ENCODE results near the gene B4GALT2.

Gene B4GALT2

GRCh38 chr1:43947061-43947873 lies 31.7 kb upstream of the B4GALT2 start:
- no peak for DNase-seq

DNA sequence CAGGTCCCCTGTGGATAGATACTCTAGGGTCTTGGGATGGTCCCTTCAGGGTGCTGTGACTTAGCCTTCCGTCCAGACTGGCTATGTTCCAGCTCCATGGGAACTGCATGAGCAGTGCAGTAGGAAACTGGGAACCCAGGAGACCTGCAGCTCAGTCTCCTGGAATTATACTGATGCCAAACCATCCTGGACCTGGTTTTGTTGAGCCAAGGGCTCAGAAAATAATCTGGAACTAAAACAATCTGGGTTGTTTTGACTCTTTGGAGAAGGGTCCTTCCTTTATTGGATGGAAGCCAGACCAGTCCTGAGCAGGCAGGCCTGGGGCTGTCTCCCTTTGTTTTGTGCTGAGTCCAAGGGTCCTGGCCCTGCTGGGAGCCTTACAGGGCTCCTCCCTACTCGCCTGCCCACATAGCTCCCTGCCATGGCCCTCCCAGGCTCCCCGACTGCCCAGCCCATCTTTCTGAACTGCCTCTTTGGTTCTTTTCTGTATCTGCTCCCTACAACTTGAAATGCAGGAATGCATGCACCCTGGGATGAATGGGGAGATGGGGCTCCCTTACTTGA lies 31.1 kb upstream of the B4GALT2 start:
- DNase-seq, result no peak

GRCh38 chr1:43949678-43950077 lies 29.3 kb upstream of the B4GALT2 start:
- no peak for DNase-seq

- DNase-seq, result no peak
Observed at GRCh38 chr1:43951021-43951985, 27.7 kb upstream of the B4GALT2 start.

GRCh38 chr1:43952731-43953346 lies 26.2 kb upstream of the B4GALT2 start:
- no peak for DNase-seq

- DNase-seq, result no peak
Observed at GRCh38 chr1:43953361-43953760, 25.6 kb upstream of the B4GALT2 start.

DNA sequence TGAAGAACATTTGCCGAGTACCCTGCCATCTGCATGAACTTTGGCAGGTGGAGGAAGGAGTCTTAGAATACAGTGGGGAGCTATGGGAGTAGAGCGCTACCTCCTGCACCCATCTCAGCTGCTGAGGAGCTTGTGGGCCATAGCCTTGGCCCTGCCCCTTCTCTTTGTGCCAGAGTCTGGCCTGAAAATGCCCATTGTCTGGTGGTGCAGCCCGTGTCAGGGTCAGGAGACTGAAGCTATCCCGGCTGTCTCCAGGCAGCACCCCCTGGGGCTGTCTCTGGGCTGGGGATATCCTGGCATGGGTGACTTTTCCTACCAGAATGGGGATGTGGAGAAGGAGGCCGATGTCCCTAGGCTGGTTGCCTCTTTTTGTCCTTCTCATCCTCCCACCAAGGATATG lies 25.0 kb upstream of the B4GALT2 start:
- no peak for DNase-seq

- no peak for DNase-seq
Observed at GRCh38 chr1:43956234-43956633, 22.8 kb upstream of the B4GALT2 start.

- DNase-seq, result no peak
Observed at GRCh38 chr1:43957407-43958040, 21.5 kb upstream of the B4GALT2 start.

DNA sequence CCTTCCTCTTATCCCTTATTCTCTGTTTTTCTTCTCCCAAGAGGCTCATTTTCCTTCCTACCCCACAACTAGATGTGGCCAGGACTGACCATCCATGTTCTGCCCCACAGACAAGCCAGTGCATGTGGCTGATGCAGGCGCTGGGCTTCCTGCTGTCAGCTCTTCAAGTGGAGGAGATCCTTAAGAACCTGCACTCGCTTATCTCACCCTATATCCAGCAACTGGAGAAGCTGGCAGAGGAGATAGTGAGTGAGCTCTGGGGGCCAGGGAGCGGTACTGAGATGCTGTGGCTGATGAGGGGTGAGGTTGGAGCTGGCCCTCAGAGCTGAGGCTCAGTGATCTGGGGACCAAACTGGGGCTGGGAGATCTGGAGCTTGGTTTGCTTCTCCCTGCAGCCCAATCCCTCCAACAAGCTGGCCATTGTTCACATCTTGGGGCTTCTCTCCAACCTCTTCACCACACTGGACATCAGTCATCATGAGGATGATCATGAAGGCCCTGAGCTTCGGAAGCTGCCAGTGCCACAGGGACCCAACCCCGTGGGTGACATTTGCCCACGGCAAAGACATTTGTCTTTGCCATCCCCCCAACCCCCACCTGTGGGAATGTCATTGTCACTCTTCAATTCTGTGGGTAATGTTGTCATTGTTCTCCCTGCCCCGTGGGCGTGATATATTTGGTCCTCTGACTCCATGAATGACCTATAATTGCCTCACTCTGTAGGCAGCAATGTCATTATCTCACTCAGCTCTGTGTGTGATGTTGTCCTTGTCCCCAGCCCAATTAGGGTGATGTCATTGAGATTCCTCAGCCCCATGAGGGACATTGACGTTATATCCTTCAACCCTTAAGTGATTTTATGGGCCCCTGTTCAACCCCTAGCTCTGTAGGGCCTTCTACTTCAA lies 20.4 kb upstream of the B4GALT2 start:
- no peak for DNase-seq

DNA sequence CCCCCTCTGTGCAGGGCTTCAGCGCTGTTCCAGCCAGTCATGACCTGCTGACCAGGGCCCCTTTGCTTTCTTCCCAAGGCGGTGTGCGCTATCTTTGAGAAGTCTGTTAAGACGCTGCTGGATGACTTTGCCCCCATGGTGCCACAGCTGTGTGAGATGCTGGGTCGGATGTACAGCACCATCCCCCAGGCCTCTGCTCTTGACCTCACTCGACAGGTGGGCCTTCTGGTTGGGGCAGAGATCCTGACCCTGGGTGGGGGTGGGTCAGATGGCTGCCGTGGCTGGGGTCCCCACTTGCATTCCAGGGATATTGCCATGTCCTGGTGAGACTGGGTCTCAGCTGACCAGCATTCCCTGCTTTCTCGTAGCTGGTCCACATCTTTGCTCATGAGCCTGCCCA lies 18.2 kb upstream of the B4GALT2 start:
- DNase-seq, result no peak

- DNase-seq, result no peak
Observed at GRCh38 chr1:43961692-43962091, 17.3 kb upstream of the B4GALT2 start.

GRCh38 chr1:43962324-43962723 lies 16.7 kb upstream of the B4GALT2 start:
- DNase-seq, result no peak

DNA sequence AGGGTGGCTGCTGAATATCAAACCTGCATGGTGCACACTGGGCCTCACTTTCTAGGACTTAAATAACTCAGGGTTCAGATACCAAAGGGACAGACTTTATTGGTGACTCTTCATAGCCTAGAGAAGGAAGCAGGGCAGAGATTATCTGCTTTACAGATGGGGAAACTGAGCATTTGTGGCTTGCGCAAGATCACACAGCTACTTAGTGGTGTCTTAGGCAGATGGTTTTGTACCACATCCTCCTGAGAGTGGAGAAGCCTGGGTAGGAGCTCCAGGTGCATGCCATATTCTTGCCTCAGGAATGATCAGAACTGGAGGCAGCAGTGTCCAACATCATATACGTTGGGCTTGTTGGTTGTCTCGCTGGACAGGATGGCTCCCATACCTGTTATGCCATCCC lies 16.0 kb upstream of the B4GALT2 start:
- DNase-seq, result no peak

GRCh38 chr1:43963890-43964289 lies 15.1 kb upstream of the B4GALT2 start:
- DNase-seq, result no peak

DNA sequence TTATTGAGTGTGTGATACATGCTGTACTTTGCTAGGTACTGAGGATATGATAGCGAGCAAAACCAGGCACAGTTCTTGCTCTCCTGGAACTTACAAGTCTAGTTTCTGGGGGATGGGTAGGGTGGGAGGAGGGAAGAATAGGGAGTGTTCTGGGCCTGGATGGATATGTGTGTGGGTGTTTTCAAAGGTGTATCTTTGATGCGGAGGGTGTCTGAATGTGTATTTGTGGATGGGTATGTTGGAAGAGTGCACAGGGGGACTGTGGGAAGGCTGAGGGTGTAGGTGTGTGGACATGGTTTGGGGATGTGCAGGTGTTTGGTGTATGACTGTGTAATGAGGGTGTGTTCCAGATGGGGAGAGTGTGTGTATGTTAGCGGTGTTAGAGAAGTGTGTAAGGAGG lies 13.7 kb upstream of the B4GALT2 start:
- no peak for DNase-seq

DNA sequence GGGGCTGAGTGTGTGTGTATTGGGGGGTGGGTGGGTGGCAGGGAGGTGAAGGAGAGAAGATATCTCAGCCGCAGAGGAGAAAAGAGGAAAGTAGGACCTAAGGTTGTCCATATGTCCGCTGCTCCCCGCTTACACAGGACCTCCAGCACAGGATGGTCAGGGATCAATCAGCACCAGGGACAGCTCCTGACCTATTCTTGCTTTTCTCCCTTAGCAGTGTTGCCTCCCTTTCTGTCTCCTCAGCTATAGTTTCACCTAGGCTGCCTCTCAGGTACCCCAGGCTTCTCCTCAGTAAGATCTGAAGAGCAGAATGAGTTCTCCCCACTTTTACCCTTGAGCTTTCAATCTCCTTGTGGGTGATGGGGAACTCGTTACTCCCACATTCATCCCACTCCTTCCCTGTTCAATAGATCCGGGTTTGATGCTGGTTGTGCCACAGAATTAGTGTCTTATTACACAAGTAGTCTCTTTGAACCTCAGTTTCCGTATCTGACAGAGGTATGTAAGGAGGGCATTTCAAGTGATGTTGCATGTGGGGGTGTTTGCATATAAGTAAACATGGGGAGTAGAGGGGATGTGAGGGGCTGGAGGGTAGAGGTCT lies 10.6 kb upstream of the B4GALT2 start:
- DNase-seq, result peak in 1 of 2 donors; percentile 38

DNA sequence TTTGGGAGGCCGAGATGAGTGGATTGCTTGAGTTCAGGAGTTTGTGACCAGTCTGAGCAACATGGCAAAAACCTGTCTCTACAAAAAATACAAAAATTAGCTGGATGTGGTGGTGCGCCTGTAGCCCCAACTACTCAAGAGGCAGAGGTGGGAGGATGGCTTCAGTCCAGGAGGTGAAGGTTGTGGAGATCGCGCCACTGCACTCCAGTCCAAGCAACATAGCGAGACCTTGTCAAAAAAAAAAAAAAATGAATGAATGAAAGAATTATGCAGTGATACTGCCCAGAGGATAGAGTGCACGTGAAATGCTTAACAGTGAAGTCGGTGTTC lies 9.6 kb upstream of the B4GALT2 start:
- DNase-seq, result no peak

DNA sequence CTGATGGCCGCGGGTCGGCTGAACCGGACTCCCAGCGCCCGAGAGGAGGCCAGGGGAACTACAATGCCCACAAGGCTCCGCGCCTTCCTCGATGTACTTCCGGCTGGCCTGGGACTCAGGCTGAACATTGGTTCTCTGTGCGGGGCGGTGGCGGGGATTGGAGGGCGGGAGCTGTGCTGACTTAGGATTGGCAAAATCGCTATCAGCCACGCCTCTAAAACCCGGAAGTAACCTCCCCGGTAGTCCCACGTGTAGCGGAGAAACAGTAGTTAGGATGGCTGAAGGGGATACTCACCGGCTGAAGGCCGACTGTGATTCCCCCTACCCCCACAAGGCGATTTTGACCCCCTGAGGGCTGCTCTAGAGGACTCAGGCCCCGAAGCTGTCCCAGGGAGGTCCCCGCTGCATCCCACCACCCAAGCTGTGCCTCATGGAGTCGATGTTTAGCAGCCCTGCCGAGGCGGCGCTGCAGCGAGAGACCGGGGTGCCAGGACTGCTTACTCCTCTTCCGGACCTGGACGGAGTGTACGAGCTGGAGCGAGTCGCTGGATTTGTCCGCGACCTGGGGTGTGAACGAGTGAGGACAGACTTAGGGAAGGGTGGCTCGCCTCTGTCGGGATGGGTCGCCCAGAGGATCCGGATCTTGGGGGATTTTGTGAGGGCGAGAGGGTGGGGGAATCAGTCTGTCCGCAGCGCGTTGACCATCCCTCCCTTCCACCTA lies 9.1 kb upstream of the B4GALT2 start, which contains the start of gene DPH2:
DPH2 (plus strand) TSS at position 265 of the 721 bp plus-strand sequence; CDS start at position 431, 166 bp downstream.
- DNase-seq, result peak; percentile 96 to 97

DNA sequence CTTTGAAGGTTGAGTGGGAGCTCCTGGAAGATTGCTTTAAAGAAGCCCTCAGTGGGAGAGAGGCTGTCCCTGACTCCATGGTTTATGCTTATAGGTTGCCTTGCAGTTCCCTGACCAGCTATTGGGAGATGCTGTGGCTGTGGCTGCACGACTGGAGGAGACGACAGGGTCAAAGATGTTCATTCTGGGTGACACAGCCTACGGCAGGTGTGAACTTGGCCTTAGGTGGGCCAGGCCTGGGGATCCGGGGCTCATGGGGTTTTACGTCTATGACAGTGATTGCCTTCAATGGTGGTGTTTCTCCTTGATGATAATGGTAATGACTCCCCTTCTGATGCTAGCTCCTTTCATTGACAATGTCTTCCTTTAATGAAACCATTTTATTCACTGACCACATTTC lies 8.5 kb upstream of the B4GALT2 start:
- DNase-seq, result no peak

All from inflammatory macrophage treated with lipopolysaccharide for 1 hour (primary cell).